ENCODE data around the gene NELFCD. TPM values are rescaled to one million over a fixed set of nuclear protein-coding genes. Genes with fewer than 3 reads are reported as not detected.

Gene NELFCD
- total and polyA plus RNA-seq, 9 of the 15 experiments (the other 6 are each of a cell fraction or from before 2014, with no cell fraction given), result 11.7 to 163 (median 96.5) TPM

DNA sequence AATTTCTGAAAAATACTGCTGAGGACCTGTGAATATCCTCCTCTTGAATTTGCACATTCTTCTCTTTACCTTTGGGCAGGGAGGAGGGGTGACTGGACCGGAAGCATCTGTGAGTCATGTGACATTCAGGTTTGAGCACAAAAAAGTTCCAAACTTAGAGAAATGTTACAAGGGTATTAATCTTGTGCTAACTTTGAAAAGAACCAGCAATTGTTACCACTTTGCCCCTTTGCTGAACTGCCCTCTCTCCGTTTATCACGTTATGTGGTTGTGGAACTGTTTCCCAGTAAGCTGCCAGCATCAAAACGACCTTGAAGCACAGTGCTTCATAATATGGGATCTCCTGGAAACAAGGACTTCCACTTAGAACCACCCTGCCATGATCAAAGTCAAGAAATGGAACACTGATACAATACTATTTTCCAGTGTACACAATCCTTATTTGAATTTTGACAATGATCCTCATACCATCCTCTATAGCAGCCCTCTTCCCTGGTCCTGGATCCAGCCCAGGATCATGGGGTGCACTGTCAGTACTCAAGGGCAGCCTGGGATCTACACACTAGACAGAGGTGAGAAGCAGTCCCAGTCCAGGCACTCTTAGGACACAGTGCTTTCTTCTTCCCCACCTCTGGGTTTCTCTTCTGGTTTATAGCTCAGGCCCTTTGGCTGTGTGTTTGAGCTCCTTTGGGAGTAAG lies 35.9 kb downstream of the NELFCD start:
- peak overlapping the region; percentile 57; the same call in 1 of the 2 replicates for H2AFZ ChIP-seq (ENCODE audit: low read depth, low read length)
- 34% methylated on average over 4 of the region's 4 CpGs for WGBS (ENCODE audit: insufficient coverage, low coverage, missing lambda C conversion rate)
- no peak for DNase-seq (ENCODE audit: extremely low read depth in 1 of 4, low spot score in 3 of 4)
- intact Hi-C loops (cut with micrococcal nuclease), result no loop called here
- H3K9me1 ChIP-seq (ENCODE audit: control insufficient read depth, insufficient read depth, low read length), result no peaks in the 10 kb centered on the region
- H3K79me2 ChIP-seq (ENCODE audit: control insufficient read depth, insufficient read depth, low read length), result peaks cover 30% of the 10 kb centered on the region
- peaks cover 8% of the 10 kb centered on the region; the same call in 1 of the 3 replicates for H3K36me3 ChIP-seq (ENCODE audit: control insufficient read depth, insufficient read depth, low read length)
- H3K9ac ChIP-seq (ENCODE audit: insufficient read depth in 1 of 2, low read depth in 2 of 2, low read length in 2 of 2), result peak overlapping the region; percentile 38 to 81; a peak in 3 of 4 replicates
- H3K27ac ChIP-seq (ENCODE audit: extremely low read depth, low read depth, low read length), result peak overlapping the region; percentile 70
- in situ Hi-C loops (cut with MboI), result no loop called here
- no peaks in the 10 kb centered on the region for H4K20me1 ChIP-seq (replicated peaks; ENCODE audit: control insufficient read depth, insufficient read depth, low read length)
- BruUV-seq (replicated peaks), result no TSS peak
- ChIA-PET POLR2A (interaction anchor here (0.9 to 3.1 kb wide), 3 partner anchors 8 to 19 kb away, joined by 4 to 25 read pairs (median 4); partner anchors contain the start of gene ATP5F1E), CTCF (ENCODE audit: low intra/inter-chr PET ratio) (no interaction called here)
- no peak for FAIRE-seq
- peak overlapping the region; percentile 35 for H3K4me2 ChIP-seq (ENCODE audit: insufficient read depth, low read length)
- no peaks in the 10 kb centered on the region for H3K9me3 ChIP-seq (replicated peaks; ENCODE audit: control insufficient read depth, insufficient read depth, low read depth, low read length)
- H3K4me1 ChIP-seq (replicated peaks in 1 of 2; ENCODE audit: control insufficient read depth in 2 of 2, insufficient read depth in 2 of 2, low read length in 2 of 2), result peaks cover 76 to 77% of the 10 kb centered on the region in 2 experiments
- ATAC-seq, result no peak
- no peaks in the 10 kb centered on the region for H3K27me3 ChIP-seq (ENCODE audit: control insufficient read depth in 2 of 2, insufficient read depth in 2 of 2, low read length in 2 of 2)
- no peak overlapping the region for H3K4me3 ChIP-seq
- TF ChIP-seq, protein P1, sequence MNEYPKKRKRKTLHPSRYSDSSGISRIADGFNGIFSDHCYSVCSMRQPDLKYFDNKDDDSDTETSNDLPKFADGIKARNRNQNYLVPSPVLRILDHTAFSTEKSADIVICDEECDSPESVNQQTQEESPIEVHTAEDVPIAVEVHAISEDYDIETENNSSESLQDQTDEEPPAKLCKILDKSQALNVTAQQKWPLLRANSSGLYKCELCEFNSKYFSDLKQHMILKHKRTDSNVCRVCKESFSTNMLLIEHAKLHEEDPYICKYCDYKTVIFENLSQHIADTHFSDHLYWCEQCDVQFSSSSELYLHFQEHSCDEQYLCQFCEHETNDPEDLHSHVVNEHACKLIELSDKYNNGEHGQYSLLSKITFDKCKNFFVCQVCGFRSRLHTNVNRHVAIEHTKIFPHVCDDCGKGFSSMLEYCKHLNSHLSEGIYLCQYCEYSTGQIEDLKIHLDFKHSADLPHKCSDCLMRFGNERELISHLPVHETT (CRISPR knock-in tag; conservative IDR thresholded peaks at IDR 0.05 in 1 of 2, IDR thresholded peaks at IDR 0.05 in 1 of 2), result no peak
- TF ChIP-seq, protein P2, sequence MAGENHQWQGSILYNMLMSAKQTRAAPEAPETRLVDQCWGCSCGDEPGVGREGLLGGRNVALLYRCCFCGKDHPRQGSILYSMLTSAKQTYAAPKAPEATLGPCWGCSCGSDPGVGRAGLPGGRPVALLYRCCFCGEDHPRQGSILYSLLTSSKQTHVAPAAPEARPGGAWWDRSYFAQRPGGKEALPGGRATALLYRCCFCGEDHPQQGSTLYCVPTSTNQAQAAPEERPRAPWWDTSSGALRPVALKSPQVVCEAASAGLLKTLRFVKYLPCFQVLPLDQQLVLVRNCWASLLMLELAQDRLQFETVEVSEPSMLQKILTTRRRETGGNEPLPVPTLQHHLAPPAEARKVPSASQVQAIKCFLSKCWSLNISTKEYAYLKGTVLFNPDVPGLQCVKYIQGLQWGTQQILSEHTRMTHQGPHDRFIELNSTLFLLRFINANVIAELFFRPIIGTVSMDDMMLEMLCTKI (IDR thresholded peaks at IDR 0.05; ENCODE audit: partially characterized antibody), result no peak
- TF ChIP-seq RBM15 (IDR thresholded peaks at IDR 0.05; ENCODE audit: insufficient read depth, low read length) (no peak), ETV1 (tag; conservative IDR thresholded peaks at IDR 0.05; ENCODE audit: low read depth) (peak; percentile 53; the same call in 1 of the 2 replicates), HLTF (IDR thresholded peaks at IDR 0.05) (no peak), ZNF77 (CRISPR knock-in tag; IDR thresholded peaks at IDR 0.05) (no peak), ARID2 (IDR thresholded peaks at IDR 0.05) (no peak), ZNF583 (CRISPR knock-in tag; IDR thresholded peaks at IDR 0.05) (no peak), KLF1 (tag; IDR thresholded peaks at IDR 0.05) (no peak), KHSRP (IDR thresholded peaks at IDR 0.05) (no peak), POLR2G (IDR thresholded peaks at IDR 0.05; ENCODE audit: low read depth, low read length) (no peak), LCOR (CRISPR knock-in tag; IDR thresholded peaks at IDR 0.05) (no peak), FOXA3 (CRISPR knock-in tag; conservative IDR thresholded peaks at IDR 0.05 in 1 of 2, IDR thresholded peaks at IDR 0.05 in 1 of 2) (no peak), ZNF764 (CRISPR knock-in tag; IDR thresholded peaks at IDR 0.05; ENCODE audit: low read depth) (no peak), ESRRA (IDR thresholded peaks at IDR 0.05; ENCODE audit: borderline replicate concordance, low read depth) (peak; percentile 40; the same call in 1 of the 2 replicates), PHF20 (IDR thresholded peaks at IDR 0.05; ENCODE audit: partially characterized antibody) (no peak), FOSL1 (tag; conservative IDR thresholded peaks at IDR 0.05) (peak; percentile 39)
- TF ChIP-seq, protein P3, sequence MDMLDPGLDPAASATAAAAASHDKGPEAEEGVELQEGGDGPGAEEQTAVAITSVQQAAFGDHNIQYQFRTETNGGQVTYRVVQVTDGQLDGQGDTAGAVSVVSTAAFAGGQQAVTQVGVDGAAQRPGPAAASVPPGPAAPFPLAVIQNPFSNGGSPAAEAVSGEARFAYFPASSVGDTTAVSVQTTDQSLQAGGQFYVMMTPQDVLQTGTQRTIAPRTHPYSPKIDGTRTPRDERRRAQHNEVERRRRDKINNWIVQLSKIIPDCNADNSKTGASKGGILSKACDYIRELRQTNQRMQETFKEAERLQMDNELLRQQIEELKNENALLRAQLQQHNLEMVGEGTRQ (CRISPR knock-in tag; IDR thresholded peaks at IDR 0.05), result peak; percentile 66
